ENCODE data around the gene IRAK2.
A peak's percentile ranks its signal among the peaks of the same experiment; 100 is the strongest.
"Not testable (repeated sequence)": the region's sequence is repeated elsewhere in the genome, so short reads cannot be mapped to it uniquely, and the experiment has no call there.

Gene IRAK2

DNA sequence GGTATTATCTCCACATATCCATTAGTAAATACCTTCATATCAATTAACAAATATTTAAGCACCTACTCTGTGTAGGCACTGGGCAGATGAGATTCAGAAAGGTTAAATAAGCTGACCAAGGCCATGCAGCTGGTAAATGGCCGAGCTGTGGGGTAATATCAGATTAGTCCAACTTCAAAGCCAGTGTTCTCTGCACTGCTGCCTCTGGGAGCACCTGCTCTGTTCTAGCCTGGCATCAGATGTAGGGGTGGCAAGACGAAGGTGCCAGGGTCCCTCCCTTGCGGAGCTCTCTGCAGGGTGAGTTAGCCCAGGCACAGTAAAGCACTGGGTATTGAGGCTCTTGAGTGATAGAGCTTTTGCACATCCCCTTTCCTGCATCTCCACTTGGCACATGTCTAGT, 89.0 kb downstream of the IRAK2 start:
- DNase-seq (ENCODE audit: low read depth in 2 of 2), result no peak

- DNase-seq (ENCODE audit: low read depth in 2 of 2), result no peak
Observed at GRCh38 chr3:10255835-10256234, 91.1 kb downstream of the IRAK2 start.

- DNase-seq (ENCODE audit: low read depth in 2 of 2), result no peak
Observed at GRCh38 chr3:10259036-10259435, 94.3 kb downstream of the IRAK2 start.

DNA sequence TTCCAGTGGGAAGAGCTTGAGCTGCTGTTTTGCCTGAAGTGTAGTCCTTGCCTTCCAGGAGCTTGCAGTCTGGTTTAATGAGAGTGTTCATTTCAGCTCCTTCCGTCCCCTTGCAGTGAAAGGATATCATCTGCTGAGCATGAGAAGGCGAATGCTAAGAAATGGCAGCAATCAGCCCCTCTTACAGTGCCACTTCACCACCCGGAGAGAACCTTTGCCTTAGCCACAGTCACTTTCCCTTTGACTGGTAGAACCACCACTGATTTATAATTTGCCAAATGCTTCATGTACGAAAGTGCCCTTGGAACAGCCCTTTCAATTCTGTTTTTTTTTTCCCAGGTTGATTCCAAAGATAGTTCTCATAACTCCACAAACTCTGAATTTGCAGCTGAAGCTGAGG, 95.1 kb downstream of the IRAK2 start:
- no peak for DNase-seq (ENCODE audit: low read depth in 2 of 2)

DNA sequence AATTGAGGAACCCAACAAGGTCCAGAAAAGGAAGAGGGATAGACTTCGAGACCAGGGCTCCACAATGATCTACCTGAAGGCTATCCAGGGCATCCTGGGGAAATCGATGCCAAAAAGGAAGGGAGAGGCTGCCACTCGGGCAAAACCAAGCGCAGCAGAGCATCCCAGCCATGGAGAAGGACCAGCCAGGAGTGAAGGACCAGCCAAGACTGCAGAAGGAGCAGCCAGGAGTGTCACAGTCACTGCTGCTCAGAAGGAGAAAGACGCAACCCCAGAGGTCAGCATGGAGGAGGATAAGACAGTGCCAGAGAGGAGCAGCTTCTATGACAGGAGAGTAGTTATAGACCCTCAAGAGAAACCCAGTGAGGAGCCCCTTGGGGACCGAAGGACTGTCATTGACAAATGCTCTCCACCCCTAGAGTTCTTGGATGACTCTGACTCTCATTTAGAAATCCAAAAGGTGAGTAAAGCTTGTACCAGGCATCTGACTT, 95.5 kb downstream of the IRAK2 start:
- no peak for DNase-seq (ENCODE audit: low read depth in 2 of 2)

DNA sequence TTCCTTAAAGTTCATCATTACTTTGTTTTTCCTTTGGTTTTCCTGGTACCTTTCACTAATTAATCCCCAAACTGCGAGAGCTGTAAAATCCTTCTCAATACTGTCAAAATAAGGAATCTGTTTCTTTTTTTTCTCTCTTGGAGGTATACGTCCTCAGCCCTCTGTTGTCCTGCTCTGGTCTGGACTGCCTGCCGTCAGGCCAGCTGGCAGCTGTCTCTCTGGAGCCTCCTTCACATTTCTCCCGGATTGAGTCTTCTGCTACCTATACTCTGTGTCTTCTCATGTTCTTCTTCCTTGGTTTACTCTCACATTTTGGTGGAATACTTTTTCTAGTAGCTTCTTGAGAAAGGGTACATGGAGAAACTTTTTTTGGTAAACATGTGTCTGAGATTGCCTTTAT, 97.3 kb downstream of the IRAK2 start:
- no peak for DNase-seq (ENCODE audit: low read depth in 2 of 2)

DNA sequence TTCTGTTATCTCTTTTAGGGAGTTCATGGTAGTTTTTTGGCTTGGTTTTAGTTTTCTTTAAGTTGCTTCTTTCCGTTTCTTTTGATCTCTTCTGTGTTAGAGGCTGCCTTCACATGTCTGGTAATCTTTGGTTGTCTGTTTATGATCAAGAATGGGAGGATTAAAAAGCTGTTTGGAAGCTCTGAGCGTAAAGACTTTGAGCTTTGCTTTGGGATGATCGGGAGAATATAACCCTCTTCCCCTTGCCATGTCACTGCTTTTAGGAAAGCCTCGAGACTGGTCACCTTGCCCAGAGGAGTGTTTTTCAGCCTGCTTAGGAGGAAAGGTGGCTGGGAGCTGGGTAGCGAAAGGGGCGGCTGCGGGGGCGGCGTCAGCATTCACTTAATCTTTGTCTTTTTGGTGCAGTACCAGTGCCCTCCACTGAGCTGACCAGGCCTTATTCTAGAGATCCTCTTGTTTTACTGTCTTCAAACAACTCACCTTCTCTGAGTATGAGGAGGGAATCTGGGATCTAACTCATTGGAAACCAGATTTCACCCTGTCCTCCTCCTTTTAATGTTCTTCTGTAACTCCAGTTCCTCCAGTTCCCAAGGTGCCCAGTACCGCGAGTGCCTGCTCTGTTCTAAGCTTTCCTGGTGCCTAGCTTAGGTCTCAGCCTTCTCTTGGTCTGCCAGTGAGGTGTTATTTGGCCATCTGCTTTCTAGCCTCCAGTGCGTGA, 99.1 kb downstream of the IRAK2 start:
- peak in 1 of 2 experiments; percentile 8 for DNase-seq (ENCODE audit: low read depth in 2 of 2)

GRCh38 chr3:10265833-10266232, 101.1 kb downstream of the IRAK2 start:
- DNase-seq (ENCODE audit: low read depth in 2 of 2), result no peak

- not testable (repeated sequence) for DNase-seq (ENCODE audit: low read depth in 2 of 2)
Observed at GRCh38 chr3:10266936-10267335, 102.2 kb downstream of the IRAK2 start.

DNA sequence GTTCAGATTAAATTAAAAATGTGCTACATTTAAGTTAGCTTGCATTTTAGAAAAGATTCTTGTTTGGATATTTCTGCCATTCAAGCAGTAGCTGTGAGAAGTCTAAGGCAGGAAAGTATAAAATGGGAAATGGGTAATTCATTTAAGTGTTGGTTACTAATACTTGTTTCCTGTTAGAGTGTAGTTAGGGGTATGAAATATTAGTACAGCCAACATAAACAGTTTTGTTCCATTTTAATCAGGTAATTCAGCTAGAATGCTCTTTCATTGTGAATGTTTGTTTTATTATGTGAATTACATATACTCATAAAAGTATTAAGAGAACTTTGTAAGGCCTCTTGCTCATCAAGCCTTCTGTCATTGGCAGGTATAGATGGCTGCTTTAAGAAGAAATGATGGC, 103.4 kb downstream of the IRAK2 start:
- no peak for DNase-seq (ENCODE audit: low read depth in 2 of 2)

GRCh38 chr3:10268930-10269329, 104.2 kb downstream of the IRAK2 start:
- DNase-seq (ENCODE audit: low read depth in 2 of 2), result no peak

DNA sequence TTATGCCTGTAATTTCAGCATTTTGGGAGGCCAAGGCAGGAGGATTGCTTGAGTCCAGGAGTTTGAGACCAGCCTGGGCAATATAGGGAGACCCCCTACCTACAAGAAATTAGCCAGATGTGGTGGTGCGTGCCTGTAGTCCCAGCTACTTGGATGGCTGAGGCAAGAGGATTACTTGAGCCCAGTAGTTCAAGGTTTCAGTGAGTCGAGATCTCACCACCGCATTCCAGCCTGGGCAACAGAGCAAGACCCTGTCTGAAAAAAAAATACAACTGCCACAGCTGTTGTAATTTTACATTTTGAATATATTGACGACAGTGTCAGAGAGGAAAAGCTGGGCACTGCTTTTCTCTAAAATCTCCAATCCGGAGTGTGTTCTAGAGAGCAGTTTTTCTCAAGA, 104.7 kb downstream of the IRAK2 start:
- no peak for DNase-seq (ENCODE audit: low read depth in 2 of 2)

DNA sequence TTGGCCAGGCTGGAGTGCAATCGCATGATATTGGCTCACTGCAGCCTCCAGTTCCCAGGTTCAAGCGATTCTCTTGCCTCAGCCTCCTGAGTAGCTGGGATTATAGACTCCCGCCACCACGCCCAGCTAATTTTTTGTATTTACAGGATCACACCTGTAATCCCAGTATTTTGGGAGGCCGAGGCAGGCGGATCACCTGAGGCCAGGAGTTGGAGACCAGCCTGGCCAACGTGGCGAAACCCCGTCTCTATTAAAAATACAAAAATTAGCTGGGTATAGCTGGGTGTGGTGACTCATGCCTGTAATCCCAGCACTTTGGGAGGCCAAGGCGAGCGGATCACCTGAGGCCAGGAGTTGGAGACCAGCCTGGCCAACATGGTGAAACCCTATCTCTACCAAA, 107.8 kb downstream of the IRAK2 start:
- not testable (repeated sequence) for DNase-seq (ENCODE audit: low read depth in 2 of 2)

DNA sequence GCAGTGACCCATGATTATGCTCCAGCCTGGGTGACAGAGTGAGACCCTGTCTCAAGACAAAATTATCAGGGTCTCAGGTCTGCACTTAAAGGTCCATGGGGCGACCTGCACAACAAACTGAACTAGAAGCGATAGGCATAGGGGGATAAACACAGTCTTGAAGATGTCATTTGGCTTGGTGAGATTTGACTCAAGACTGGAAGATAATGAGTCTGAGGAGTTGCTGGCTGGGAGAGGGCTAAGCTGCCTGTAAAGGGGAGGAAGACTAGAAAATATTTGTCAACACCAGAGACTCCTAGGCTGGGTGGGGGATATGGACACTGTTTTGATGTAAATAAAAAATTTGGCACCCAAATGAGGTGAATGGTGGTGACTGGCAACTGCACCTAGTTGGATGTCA, 108.3 kb downstream of the IRAK2 start:
- no peak for DNase-seq (ENCODE audit: low read depth in 2 of 2)

GRCh38 chr3:10273702-10274305, 109.1 kb downstream of the IRAK2 start:
- DNase-seq (ENCODE audit: low read depth in 2 of 2), result no peak

DNA sequence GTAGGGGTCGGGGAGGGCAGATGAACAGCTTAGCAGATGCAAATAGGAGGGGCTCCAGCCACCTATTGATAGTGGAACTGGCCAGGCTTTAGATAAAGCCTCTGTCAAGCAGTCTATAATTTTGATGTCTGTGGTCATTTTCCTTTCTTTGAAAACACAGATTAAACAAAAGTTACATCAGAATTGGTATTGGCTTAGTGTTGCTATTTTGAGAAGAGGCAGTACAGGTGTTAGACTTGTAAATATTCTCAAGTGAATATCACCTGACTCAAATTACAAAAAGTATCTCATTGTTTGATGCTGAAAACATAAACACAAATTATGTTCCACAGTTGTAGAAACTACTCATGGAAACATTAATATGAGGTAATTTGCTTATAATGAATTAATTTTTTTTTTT, 109.9 kb downstream of the IRAK2 start:
- no peak for DNase-seq (ENCODE audit: low read depth in 2 of 2)

DNA sequence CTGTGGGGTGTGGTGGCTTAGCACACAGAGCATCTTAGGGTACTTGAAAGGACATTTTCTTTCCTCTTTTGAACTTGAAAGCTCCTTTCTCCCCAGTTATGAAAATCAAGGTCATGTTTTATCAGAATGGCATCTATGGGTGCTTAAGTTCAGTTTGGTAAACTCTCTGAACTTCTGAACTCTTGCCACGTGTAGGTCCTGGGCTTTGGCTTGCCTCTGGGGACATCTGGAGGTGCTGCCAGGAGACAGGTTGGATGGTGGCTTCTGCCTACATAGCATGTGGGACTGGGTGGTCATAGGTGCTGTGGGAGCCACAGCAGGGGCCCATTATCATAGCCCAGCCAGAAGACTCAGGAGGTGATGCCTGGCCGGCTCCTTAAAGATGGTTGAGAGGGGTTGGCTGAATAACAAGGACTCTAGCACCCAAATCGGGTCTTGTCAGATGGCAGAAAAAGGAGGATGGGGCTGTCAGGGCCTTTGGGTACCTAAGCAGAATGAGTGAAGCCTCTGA, 112.5 kb downstream of the IRAK2 start:
- no peak for DNase-seq (ENCODE audit: low read depth in 2 of 2)

- DNase-seq (ENCODE audit: low read depth in 2 of 2), result no peak
Observed at GRCh38 chr3:10278501-10278900, 113.8 kb downstream of the IRAK2 start.

GRCh38 chr3:10279384-10280176, 114.9 kb downstream of the IRAK2 start:
- DNase-seq (ENCODE audit: low read depth in 2 of 2), result no peak

- no peak for DNase-seq (ENCODE audit: low read depth in 2 of 2)
Observed at GRCh38 chr3:10280177-10280529, 115.4 kb downstream of the IRAK2 start.

DNA sequence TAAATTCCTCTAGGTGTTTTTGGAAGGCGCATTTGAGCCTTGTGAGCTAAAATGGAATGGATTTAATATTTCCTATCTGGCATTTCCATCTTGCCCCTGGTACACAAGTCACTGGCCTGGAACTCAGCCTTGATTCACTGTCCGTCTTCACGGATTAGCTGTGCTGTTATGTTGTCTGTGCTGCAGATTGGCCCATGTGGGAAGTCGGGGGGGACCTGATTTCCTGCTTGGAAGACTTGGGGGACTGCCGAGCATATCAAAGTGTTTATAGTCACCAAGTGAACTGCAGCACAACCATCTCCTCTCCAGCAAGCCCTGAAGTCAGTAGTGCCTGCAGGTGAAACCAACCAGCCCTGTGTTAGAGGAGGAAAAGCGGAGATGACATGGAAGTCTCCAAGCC, 115.9 kb downstream of the IRAK2 start:
- no peak for DNase-seq (ENCODE audit: low read depth in 2 of 2)

DNA sequence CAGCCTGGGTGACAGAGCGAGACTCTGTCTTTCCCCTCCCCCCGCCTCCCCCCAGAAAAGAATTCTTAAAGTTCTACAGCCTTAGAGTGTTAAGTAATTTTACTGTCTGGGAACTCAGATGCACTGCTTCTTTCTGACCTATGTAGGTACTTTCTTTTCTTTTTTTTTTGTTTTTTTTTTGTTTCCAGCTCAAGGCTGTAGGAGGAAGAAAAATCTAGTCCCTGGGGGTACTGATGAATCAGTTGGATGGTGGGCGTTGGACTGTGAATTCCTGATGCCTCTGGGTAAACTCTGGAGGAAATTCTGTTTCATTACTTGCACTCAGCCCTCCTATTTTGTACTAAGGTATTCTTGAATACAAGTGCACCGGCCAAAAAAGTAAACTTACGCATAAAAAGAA, 117.2 kb downstream of the IRAK2 start:
- DNase-seq (ENCODE audit: low read depth in 2 of 2), result peak in 1 of 2 experiments; percentile 7

DNA sequence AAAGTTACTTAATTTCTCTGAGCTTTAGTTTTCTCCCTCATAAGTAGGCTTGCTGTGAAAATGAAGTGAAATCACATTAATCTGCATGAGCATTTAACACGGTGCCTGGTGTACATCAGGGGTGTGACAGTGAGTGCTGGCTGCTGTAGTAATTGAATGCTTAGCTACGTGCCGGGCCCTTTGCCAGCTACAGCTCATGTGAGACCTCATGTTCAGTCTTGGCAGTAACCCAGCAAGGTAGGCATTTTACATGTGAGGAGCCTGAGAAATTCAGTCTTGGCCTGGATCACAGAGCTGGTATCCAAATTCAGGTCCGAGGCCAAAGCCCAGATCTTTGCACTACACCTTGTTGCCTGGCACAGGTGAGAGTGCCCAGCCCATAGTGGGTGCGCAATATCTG, 118.9 kb downstream of the IRAK2 start:
- no peak for DNase-seq (ENCODE audit: low read depth in 2 of 2)
